NCI-H526 treated with DMSO at 0.1 percent for 48 hours (cell line): Measurements from ENCODE around the gene GAB2.
"Not testable (repeated sequence)": the region's sequence is repeated elsewhere in the genome, so short reads cannot be mapped to it uniquely, and the experiment has no call there.

Experiments
- DNase-seq: peaks from one replicate; lab custom pipeline; 2025; lab: John Stamatoyannopoulos, UW

GAB2 gene

DNA sequence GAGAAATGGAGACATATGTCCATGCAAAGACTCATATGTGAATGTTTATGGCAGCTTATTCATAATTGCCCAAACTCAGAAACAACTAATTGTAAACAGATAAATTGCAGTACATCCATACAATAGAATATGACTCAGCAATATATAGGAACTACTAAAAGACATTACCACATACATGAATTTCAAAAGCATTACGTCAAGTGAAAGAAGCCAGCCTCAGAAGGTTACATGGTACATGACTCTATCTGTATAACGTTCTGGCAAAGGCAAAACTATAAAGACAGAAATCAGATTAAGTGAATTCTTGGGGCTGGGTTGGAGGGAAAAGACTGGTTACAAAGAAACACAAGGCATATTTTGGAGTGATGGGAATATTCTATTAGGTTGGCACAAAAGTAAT, 236.4 kb downstream of the GAB2 start:
- DNase-seq, result no peak

DNA sequence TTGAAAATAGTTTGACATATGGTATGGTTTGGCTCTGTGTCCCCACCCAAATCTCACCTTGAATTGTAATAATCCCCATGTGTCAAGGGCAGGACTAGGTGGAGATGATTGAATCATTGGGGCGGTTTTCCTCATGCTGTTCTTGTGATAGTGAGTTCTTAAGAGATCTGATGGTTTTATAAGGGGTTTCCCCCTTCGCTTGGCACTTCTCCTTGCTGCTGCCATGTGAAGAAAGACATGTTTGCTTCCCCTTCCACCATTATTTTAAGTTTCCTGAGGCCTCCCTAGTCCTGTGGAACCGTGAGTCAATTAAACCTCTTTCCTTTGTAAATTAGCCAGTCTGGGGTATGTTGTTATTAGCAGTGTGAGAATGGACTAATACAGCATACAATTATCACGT, 236.9 kb downstream of the GAB2 start:
- DNase-seq, result no peak

DNA sequence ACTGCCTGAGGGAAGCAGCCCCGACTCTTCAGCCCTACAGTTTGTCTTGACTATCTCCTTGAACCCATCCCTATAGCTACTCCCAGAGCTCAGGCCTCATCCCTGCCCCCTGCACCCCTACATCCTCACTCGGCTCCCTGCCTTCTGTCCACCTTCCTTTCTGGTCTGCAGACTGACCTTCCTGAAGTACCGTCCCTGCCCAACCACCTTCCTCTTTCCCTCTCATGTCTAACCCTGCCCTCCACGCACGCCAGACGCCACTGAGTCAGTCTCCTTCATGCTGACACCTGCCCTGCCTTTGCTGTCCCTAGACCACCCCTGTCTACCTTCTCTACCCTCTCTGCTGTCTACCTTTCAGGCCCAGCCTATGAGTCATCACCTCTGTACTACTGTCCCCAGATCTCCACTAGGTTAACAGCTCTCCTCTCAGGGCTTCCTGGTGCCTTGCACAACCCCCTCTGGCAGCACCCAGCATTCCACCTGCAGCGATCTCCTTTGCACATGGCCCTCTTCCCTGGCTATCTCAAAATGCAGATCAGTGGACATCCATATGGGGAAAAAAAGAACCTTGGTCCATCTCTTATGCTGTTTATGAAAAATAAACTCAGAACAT, 238.1 kb downstream of the GAB2 start:
- no peak for DNase-seq

- no peak for DNase-seq
Measured at GRCh38 chr11:78177216-78177615, 240.4 kb downstream of the GAB2 start.

DNA sequence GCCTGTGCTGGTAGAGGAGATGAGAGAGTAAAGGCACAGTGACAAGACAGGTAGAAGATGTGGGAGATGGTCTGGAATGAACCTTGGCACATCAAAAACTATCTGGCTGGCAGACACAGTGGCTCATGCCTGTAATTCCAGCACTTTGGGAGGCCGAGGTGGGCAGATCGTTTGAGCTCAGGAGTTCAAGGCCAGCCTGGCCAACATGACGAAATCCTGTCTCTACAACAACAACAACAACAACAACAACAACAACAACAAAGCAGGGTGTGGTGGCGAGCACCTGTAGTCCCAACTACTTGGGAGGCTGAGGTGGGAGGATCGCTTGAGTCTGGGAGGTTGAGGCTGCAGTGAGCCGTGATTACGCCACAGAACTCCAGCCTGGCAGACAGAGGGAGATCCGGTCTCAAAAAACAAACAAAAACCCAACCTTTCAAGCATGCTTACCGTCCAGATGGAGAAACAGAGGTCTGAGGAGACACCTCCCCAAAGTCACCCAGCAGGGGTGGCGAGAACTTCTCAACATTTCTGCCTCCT, 240.9 kb downstream of the GAB2 start:
- no peak for DNase-seq

DNA sequence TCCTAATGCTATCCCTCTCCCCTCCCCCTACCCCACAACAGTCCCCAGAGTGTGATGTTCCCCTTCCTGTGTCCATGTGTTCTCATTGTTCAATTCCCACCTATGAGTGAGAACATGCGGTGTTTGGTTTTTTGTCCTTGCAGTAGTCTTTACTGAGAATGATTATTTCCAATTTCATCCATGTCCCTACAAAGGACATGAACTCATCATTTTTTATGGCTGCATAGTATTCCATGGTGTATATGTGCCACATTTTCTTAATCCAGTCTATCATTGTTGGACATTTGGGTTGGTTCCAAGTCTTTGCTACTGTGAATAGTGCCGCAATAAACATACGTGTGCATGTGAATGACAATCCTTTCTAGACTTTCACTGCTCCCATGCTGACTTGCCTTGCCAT, 241.8 kb downstream of the GAB2 start:
- DNase-seq, result not testable (repeated sequence)

GRCh38 chr11:78171951-78172350, 245.7 kb downstream of the GAB2 start:
- no peak for DNase-seq

GRCh38 chr11:78170874-78171549, 246.6 kb downstream of the GAB2 start:
- no peak for DNase-seq

GRCh38 chr11:78170413-78170812, 247.2 kb downstream of the GAB2 start:
- DNase-seq, result no peak

- no peak for DNase-seq
Measured at GRCh38 chr11:78168539-78169477, 248.8 kb downstream of the GAB2 start.

DNA sequence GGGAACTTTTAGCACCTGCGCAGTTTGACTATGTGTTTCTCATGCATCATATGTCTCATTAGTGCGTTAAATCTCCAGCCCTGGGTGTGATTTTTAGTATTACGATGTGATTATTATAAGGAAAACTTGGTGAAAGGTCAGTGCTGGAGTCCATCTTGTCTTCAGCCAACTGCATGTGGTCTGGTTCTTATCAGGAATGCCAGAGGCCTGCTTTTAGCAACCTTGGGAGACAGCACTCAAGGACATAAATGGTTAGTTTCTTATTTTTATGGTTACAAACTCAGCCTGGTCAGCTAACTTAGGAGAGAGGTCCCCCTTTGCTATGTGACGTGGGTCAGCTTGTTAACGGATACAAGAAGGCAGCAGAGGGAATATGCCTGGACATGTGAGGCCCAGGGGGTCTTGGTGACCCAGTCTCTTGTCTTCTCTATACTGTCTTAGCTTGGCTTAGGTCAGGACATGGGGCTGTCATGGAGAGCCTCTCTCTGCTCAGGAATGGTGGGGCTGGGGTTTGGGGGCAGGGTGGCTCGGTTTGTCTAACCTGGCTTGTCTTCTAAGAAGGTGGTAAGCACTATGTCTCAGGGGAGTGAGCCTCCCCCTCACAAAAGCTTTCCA, 250.7 kb downstream of the GAB2 start:
- DNase-seq, result no peak
